Large intestine (tissue), 3 donors: Measurements from ENCODE around the gene NCOA6. TPM values are rescaled to one million over a fixed set of nuclear protein-coding genes. Genes with fewer than 3 reads are reported as not detected.

Experiments
- DNase-seq, 2 donors: peaks; one replicate each; pipeline versions ENCODE4 v3.0.0 to v3.0.0-alpha.2; 2013
- H3K27ac ChIP-seq: one replicate; pipeline ENCODE4 v1.5.1; 2013; ENCODE audit warnings: low read length
- H3K27me3 ChIP-seq: 2 replicates; pipeline ENCODE4 v1.6.1; 2013; ENCODE audit warnings: low read length; ENCODE audit not compliant: control insufficient read depth, insufficient read depth
- H3K36me3 ChIP-seq: 2 replicates; pipeline ENCODE4 v1.6.1; 2013; ENCODE audit warnings: low read length; ENCODE audit not compliant: control insufficient read depth, insufficient read depth
- H3K4me1 ChIP-seq: one replicate; pipeline ENCODE4 v1.6.1; 2013; ENCODE audit warnings: low read length; ENCODE audit not compliant: control insufficient read depth, insufficient read depth
- H3K4me3 ChIP-seq: one replicate; pipeline ENCODE4 v1.5.1; 2013; ENCODE audit warnings: low read length
- H3K9me3 ChIP-seq: one replicate; pipeline ENCODE4 v1.6.1; 2013; ENCODE audit warnings: mild to moderate bottlenecking, low read depth, low read length, moderate library complexity; ENCODE audit not compliant: control insufficient read depth
- WGBS: methylation state at CpG from one replicate; pipeline ENCODE4 v1.1.5; 2013; ENCODE audit warnings: low lambda C conversion rate; ENCODE audit not compliant: insufficient coverage; 5-methylcytosine and 5-hydroxymethylcytosine counted together
- polyA plus RNA-seq: library from polyadenylated mRNA; unstranded; fragments of 120-200 nt; gene quantifications from one replicate; pipeline ENCODE4 v1.2.1, GENCODE V29; 2013

NCOA6 gene
- polyA plus RNA-seq, 1 donor: 25.7 TPM

DNA sequence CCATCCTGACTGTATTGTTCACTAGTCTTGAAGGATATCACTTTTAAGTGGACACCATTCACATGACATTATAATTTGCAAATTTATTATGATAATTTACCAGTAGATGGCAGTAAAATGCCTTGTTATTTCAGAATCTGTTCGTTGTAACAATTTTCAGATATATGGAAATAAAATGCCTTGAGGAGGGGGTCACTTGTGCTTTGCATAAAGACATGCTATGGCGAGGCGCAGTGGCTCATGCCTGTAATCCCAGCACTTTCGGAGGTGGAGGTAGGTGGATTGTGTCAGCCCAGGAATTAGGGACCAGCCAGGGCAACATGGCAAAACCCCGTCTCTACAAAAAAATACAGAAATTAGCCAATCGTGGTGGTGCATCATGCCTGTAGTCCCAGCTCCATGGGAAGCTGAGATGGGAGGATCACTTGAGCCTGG is 9.0 kb upstream of the NCOA6 start:
- Histone ChIP-seq H3K27me3 (no peaks in the 10 kb centered on the region), H3K36me3 (no peaks in the 10 kb centered on the region), H3K4me1 (no peaks in the 10 kb centered on the region), H3K4me3 (no peak overlapping the region), H3K9me3 (no peaks in the 10 kb centered on the region), H3K27ac (no peak overlapping the region)
- peak; percentile 4 to 23 for DNase-seq
- no CpG with 5 or more reads among the region's 6 CpGs for WGBS

- H3K9me3 ChIP-seq: no peaks in the 10 kb centered on the region
- H3K36me3 ChIP-seq: no peaks in the 10 kb centered on the region
- no peaks in the 10 kb centered on the region for H3K27me3 ChIP-seq
- no peaks in the 10 kb centered on the region for H3K4me1 ChIP-seq
- WGBS: 100% methylated on average over 1 of the region's 5 CpGs
- no peak for DNase-seq
- H3K4me3 ChIP-seq: no peak overlapping the region
- no peak overlapping the region for H3K27ac ChIP-seq
These were observed 6.5 kb upstream of the NCOA6 start for GRCh38 chr20:34831936-34832335.

- Histone ChIP-seq H3K27ac (no peak overlapping the region), H3K4me1 (no peaks in the 10 kb centered on the region), H3K9me3 (no peaks in the 10 kb centered on the region), H3K36me3 (no peaks in the 10 kb centered on the region), H3K27me3 (no peaks in the 10 kb centered on the region), H3K4me3 (no peak overlapping the region)
- DNase-seq: no peak
- no CpG with 5 or more reads among the region's 3 CpGs for WGBS
These were observed 3.7 kb upstream of the NCOA6 start for GRCh38 chr20:34829191-34829590.

DNA sequence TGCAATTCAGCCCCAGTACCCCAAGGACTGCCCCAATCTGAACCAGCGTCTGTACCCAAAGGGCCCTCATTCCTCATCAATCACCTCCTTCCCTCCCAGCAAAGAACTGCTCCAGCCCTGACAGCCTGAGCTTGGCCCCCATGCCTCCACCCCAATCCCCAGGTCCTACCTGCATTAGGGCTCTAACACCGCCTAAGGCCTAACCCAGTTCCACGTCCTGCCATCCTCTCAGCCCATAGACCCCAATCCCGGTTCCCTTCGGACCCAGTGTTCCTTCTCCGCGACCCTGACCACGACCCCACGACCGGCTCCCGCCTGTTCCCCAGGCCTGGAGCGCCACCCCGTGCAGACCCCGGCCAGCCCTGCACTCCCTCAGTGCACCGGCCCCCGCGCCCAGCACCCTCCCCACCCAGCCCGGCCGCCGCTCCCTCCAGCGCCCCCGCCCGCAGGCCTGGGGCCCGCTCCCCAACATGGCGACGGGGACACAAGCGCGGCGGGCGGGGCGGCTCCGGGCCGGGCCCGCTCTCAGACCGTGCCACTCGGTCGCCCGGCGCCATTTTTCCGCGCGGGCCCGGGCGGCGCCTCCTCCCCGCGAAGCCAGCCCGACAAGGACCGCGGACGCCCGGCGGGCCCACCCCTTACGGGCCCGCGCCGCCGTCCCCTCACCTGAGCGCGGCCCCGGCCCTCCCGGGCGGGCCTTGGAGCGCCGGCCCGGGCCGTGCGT is 483 bp downstream of the NCOA6 start:
- Histone ChIP-seq H3K4me3 (peak overlapping the region; percentile 97), H3K36me3 (no peaks in the 10 kb centered on the region), H3K27ac (peak overlapping the region; percentile 96), H3K27me3 (no peaks in the 10 kb centered on the region), H3K9me3 (no peaks in the 10 kb centered on the region), H3K4me1 (peaks cover 7% of the 10 kb centered on the region)
- no CpG with 5 or more reads among the region's 68 CpGs for WGBS
- DNase-seq: peak; percentile 44 to 78

GRCh38 chr20:34824452-34824805 is 1.0 kb downstream of the NCOA6 start:
- H3K27ac ChIP-seq: peak overlapping the region; percentile 96
- no peaks in the 10 kb centered on the region for H3K27me3 ChIP-seq
- peak overlapping the region; percentile 97 for H3K4me3 ChIP-seq
- WGBS: 0% methylated on average over 1 of the region's 2 CpGs
- peak; percentile 79 to 88 for DNase-seq
- peaks cover 7% of the 10 kb centered on the region for H3K4me1 ChIP-seq
- H3K9me3 ChIP-seq: no peaks in the 10 kb centered on the region
- H3K36me3 ChIP-seq: no peaks in the 10 kb centered on the region

DNA sequence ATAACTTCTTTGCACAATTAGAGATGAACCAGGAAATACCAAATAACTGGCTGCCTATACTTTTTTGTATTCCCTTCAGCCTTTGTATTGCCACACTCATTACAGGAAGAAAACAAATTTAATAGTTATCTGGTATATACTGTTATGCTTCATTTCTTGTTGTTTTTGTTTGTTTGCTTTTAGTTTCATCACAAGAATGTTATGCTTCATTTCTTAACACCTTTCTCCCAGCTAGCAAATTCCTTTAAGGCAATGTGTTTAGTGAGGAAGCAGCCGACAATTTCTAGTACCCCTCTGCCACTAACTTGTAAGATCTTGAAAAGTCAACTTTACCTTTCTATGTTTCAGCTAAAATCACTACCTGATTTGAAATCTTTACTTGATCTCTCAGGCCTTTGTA is 1.4 kb downstream of the NCOA6 start:
- peaks cover 7% of the 10 kb centered on the region for H3K4me1 ChIP-seq
- H3K27me3 ChIP-seq: no peaks in the 10 kb centered on the region
- peak overlapping the region; percentile 97 for H3K4me3 ChIP-seq
- peak overlapping the region; percentile 96 for H3K27ac ChIP-seq
- H3K9me3 ChIP-seq: no peaks in the 10 kb centered on the region
- no peaks in the 10 kb centered on the region for H3K36me3 ChIP-seq
- WGBS: no CpG with 5 or more reads among the region's 1 CpG
- no peak for DNase-seq

DNA sequence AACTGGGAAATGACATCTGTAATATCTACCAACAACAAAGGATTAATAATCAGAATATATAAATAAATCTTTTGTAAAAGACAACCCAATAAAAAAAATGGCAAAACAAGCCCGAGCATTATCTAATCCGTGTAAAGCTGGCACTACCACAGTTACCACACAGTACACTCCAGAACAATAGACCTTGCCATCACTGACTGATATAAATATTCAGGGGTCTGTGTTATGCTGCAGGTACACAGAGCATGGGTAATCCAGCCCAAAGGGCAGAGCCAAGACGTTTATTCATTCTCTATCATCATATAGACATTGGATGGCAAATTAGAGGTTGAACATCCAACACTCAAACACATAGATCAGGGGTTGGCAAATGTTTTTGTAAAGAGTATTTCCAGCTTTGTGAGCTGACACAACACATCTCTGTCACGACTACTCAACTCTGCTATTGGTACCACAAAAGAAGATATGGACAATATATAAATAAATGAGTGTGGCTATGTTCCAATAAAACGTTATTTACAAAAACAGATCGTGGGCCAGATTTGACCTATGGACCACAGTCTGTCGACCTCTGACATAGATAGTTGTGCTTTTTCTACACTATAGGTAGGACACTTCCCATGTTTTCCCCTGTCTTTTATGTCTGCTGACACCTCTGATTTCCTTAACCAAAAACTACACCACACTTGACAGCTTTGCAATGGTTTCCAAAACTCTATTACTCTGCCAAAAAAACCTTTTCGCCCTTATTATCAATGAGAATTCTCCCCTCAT is 4.5 kb downstream of the NCOA6 start:
- Histone ChIP-seq H3K9me3 (no peaks in the 10 kb centered on the region), H3K36me3 (no peaks in the 10 kb centered on the region), H3K27ac (no peak overlapping the region), H3K27me3 (no peaks in the 10 kb centered on the region), H3K4me3 (no peak overlapping the region), H3K4me1 (peaks cover 7% of the 10 kb centered on the region)
- 63% methylated on average over 3 of the region's 8 CpGs for WGBS
- no peak for DNase-seq

- Histone ChIP-seq H3K4me1 (peaks cover 3% of the 10 kb centered on the region), H3K4me3 (no peak overlapping the region), H3K27me3 (no peaks in the 10 kb centered on the region), H3K36me3 (no peaks in the 10 kb centered on the region), H3K9me3 (no peaks in the 10 kb centered on the region), H3K27ac (no peak overlapping the region)
- no peak for DNase-seq
- WGBS: 33% methylated on average over 1 of the region's 2 CpGs
These were observed 7.7 kb downstream of the NCOA6 start for GRCh38 chr20:34817801-34818200.

- H3K9me3 ChIP-seq: no peaks in the 10 kb centered on the region
- no peaks in the 10 kb centered on the region for H3K36me3 ChIP-seq
- no peak for DNase-seq
- peaks cover 3% of the 10 kb centered on the region for H3K4me1 ChIP-seq
- H3K27me3 ChIP-seq: no peaks in the 10 kb centered on the region
- no peak overlapping the region for H3K4me3 ChIP-seq
- 90% methylated on average over 2 of the region's 2 CpGs for WGBS
- H3K27ac ChIP-seq: no peak overlapping the region
These were observed 8.4 kb downstream of the NCOA6 start for GRCh38 chr20:34817072-34817471.

DNA sequence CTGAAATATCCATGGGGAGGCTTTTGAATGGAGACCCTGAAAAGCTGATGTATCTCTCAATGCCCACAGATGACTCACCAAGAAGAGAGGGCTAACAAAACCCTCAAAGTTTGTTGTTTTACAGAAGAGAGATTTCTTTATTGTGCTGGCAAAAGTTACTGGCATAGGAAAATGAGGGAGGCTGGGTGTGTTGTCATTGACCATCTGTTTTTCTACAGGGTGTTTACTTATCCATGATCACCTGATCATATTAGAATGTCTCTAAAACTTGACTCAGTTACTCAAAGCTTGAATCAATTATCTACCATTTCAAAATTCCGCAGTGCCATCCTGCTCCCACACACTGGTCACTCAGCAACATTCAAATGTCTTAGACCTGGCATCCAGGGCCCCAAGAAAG is 9.8 kb downstream of the NCOA6 start:
- Histone ChIP-seq H3K36me3 (no peaks in the 10 kb centered on the region), H3K9me3 (no peaks in the 10 kb centered on the region), H3K27me3 (no peaks in the 10 kb centered on the region), H3K4me3 (no peak overlapping the region), H3K27ac (no peak overlapping the region), H3K4me1 (no peaks in the 10 kb centered on the region)
- DNase-seq: no peak
- WGBS: no CpG with 5 or more reads among the region's 1 CpG
